Mesothelial cell of epicardium (in vitro differentiated cells): ENCODE results near the gene BMPR1A. TPM values are rescaled to one million over a fixed set of nuclear protein-coding genes. Genes with fewer than 3 reads are reported as not detected.

Experiments
- DNase-seq, 2 experiments: peaks; one replicate each; pipeline ENCODE4 v3.0.0; 2021; ENCODE audit warnings: low spot score in 2 of 2; ENCODE audit not compliant: unreplicated experiment in 2 of 2
- H3K27ac Mint-ChIP-seq: 2 replicates; pipeline ENCODE4 v1.8.0; 2021; ENCODE audit warnings: mixed read lengths
- H3K27me3 Mint-ChIP-seq: 2 replicates; pipeline ENCODE4 v1.8.0; 2021; ENCODE audit warnings: low read depth, mixed read lengths
- H3K36me3 Mint-ChIP-seq: 2 replicates; pipeline ENCODE4 v1.8.0; 2021; ENCODE audit warnings: mixed read lengths
- H3K4me1 Mint-ChIP-seq: 2 replicates; pipeline ENCODE4 v1.8.0; 2021; ENCODE audit warnings: mixed read lengths
- H3K4me3 Mint-ChIP-seq: 2 replicates; pipeline ENCODE4 v1.8.0; 2021; ENCODE audit warnings: mild to moderate bottlenecking, moderate library complexity, mixed read lengths
- H3K9me3 Mint-ChIP-seq: 2 replicates; pipeline ENCODE4 v1.8.0; 2021; ENCODE audit warnings: mixed read lengths
- total RNA-seq: library from RNA; stranded (reverse); gene quantifications from 3 replicates; pipeline ENCODE4 v1.2.1, GENCODE V29; 2021
- TF ChIP-seq, protein P1 (sequence below): fragments of 200-600 bp; sonication (generic); IDR thresholded peaks from one replicate; pipeline ENCODE4 v1.5.0; 2021; ENCODE audit warnings: antibody characterized with exemption; ENCODE audit not compliant: unreplicated experiment

The BMPR1A gene
- total RNA-seq, 1 donor from 2014 or later = 100.0 TPM

DNA sequence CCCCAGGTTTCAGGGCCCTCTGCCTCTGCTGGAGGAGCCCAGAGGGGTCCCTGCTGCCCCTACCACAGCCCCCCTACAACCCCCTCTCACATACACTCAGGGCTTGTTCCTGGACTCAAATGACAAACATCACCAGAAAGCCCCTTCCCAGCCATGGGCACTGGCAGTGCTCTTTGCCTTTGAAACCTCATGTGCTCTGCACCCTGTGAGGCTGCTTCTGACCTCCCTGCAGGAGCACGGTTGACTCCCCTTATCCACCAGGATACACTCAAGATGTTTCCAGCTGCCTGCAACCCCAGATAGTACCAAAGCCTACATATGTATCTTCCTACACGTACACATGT, 208.4 kb downstream of the BMPR1A start:
- H3K9me3 Mint-ChIP-seq = no peaks in the 10 kb centered on the region
- H3K36me3 Mint-ChIP-seq = no peaks in the 10 kb centered on the region
- no peak overlapping the region for H3K4me3 Mint-ChIP-seq
- peak overlapping the region; percentile 37 for H3K27ac Mint-ChIP-seq
- H3K4me1 Mint-ChIP-seq = peaks cover 31% of the 10 kb centered on the region
- no peak for DNase-seq
- no peaks in the 10 kb centered on the region for H3K27me3 Mint-ChIP-seq
- TF ChIP-seq, protein P1, sequence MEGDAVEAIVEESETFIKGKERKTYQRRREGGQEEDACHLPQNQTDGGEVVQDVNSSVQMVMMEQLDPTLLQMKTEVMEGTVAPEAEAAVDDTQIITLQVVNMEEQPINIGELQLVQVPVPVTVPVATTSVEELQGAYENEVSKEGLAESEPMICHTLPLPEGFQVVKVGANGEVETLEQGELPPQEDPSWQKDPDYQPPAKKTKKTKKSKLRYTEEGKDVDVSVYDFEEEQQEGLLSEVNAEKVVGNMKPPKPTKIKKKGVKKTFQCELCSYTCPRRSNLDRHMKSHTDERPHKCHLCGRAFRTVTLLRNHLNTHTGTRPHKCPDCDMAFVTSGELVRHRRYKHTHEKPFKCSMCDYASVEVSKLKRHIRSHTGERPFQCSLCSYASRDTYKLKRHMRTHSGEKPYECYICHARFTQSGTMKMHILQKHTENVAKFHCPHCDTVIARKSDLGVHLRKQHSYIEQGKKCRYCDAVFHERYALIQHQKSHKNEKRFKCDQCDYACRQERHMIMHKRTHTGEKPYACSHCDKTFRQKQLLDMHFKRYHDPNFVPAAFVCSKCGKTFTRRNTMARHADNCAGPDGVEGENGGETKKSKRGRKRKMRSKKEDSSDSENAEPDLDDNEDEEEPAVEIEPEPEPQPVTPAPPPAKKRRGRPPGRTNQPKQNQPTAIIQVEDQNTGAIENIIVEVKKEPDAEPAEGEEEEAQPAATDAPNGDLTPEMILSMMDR = no peak

DNA sequence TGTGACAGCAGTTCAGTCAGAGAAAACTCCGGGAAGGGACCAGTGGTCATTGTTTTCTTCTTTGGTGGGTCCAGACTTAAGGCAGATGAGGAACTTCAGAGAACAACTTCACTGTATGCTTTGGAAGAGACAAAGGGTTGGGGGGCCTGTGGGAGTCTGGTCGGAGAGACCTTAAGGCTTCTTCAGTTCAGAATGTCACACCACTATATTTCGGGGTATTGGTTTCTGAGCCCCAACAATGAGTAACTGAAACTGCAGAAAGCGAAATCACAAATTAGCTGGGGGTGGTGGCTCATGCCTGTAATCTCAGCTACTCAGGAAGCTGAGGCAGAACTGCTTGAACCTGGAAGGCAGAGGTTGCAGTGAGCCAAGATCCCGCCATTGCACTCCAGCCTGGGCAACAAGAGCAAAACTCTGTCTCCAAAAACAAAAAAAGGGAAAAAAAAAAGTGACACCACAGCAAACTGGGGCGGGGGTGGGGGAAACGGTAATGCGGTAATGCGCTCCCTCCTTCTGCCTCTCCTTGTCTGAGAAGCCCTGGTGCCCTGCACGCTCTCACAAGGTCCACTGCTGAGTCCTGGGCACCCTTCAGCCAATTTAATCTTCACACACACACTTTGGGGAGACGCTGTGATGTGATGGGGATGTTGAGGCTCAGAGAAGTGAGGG, 209.7 kb downstream of the BMPR1A start:
- no peak for DNase-seq
- H3K27me3 Mint-ChIP-seq = no peaks in the 10 kb centered on the region
- no peak overlapping the region for H3K4me3 Mint-ChIP-seq
- no peaks in the 10 kb centered on the region for H3K9me3 Mint-ChIP-seq
- TF ChIP-seq, protein P1 = no peak
- H3K27ac Mint-ChIP-seq = no peak overlapping the region
- no peaks in the 10 kb centered on the region for H3K36me3 Mint-ChIP-seq
- peaks cover 37% of the 10 kb centered on the region for H3K4me1 Mint-ChIP-seq

DNA sequence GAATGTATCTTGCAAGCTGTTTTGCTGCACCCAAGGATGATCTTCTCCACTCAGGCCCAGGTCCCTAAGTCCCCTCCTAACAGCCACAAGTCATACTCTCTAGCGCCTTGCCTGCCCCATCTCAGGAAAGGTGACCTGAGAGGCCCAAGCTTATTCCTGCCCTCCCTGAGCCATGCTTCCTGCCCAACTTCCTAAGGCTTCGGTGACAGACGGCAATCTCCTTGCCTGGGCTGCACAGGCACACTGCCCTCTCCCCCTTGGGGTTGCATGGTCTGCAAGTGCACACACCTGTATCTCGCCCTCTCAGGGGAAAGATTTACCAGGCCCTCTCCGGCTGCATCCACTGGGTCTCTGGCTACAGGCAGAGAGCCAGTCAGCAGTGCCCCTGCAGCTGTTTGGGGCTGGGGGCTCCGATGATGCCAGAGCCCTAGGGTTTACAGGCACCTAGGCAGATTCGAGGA, 211.1 kb downstream of the BMPR1A start:
- TF ChIP-seq, protein P1 = no peak
- Mint-ChIP-seq H3K9me3 (no peaks in the 10 kb centered on the region), H3K27me3 (peaks cover under 1% of the 10 kb centered on the region), H3K4me3 (no peak overlapping the region), H3K4me1 (peaks cover 43% of the 10 kb centered on the region), H3K27ac (no peak overlapping the region), H3K36me3 (no peaks in the 10 kb centered on the region)
- no peak for DNase-seq

DNA sequence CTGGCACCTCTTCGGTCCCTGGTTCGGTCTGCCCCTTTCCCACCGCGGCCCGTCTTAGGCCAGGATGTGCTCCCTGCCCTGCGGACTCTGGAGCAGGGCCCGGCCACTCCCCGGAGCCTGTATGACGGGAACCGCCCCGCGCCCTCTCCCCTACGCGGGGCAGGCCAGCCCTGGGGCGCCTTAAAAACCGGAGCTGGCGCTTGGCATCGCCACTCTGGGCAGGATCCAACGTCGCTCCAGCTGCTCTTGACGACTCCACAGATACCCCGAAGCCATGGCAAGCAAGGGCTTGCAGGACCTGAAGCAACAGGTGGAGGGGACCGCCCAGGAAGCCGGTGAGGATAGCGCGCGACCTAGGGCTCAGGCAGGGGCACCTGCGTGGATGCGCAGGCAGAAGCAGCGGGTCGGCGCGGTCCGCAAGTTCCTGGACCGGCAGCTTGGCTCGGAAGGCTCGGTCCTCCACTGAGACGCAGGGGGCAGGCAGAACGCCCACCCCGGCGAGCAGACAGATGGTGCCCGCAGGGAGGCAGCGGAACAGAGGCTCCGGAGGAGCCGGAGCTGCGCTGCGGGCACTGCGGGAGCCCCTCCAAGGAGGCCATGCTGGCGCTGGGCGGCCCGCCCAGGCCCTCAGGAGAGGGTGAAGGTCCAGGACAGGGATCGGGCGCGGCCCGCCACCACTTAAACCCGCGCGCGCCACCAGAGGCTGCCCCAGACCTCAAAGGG, 212.0 kb downstream of the BMPR1A start, which contains the start of gene ADIRF:
TSS of gene ADIRF (plus strand) at position 212 of the 723 bp plus-strand sequence. CDS start at position 275, 63 bp downstream.
- Mint-ChIP-seq H3K4me1 (peaks cover 49% of the 10 kb centered on the region), H3K4me3 (no peak within 1 kb of the TSS), H3K9me3 (no peaks in the 10 kb centered on the region), H3K27ac (no peak within 1 kb of the TSS), H3K36me3 (no peaks in the 10 kb centered on the region), H3K27me3 (peaks cover 7% of the 10 kb centered on the region)
- DNase-seq = no peak
- TF ChIP-seq, protein P1 = no peak

DNA sequence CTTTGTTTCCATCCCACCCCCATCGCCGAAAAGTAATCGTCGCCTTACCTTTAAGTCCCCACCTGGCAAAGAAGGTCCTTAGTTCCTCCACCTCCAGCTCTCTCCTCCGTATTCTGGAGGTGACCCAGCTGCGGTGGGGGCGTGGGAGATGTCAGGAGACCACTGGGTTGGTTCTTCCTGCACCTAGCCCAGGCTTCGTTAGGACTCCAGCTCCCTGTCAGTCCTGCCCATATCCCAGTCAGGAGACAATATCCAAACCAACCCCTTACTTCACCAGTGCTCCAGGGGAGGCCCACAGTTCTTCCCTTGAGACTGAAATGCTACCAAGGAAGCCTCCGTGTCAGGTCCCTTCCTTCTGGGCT, 212.6 kb downstream of the BMPR1A start:
- no peak for DNase-seq
- H3K4me3 Mint-ChIP-seq = no peak overlapping the region
- H3K9me3 Mint-ChIP-seq = no peaks in the 10 kb centered on the region
- TF ChIP-seq, protein P1 = no peak
- H3K36me3 Mint-ChIP-seq = no peaks in the 10 kb centered on the region
- H3K27ac Mint-ChIP-seq = no peak overlapping the region
- H3K4me1 Mint-ChIP-seq = peaks cover 49% of the 10 kb centered on the region
- H3K27me3 Mint-ChIP-seq = peaks cover 7% of the 10 kb centered on the region
